Common myeloid progenitor, CD34-positive (primary cell): Measurements from ENCODE around the gene ZNF536.

Experiments
- CTCF ChIA-PET: fragments of 350-600 bp; sonication (Branson Sonifier 250); formaldehyde crosslinking; loops from one replicate; lab custom pipeline; 2021; ENCODE audit warnings: antibody characterized with exemption; lab: Charles Lee
- POLR2A ChIA-PET: fragments of 350-600 bp; sonication (Branson Sonifier 250); formaldehyde crosslinking; loops from one replicate; lab custom pipeline; 2021; ENCODE audit warnings: antibody characterized with exemption; lab: Charles Lee
- DNase-seq, 3 donors: peaks; one replicate each; pipeline versions ENCODE4 v3.0.0 to v3.0.0-alpha.2; 2013
- H3K27ac ChIP-seq, 2 experiments: 1 replicate in 1 of 2; 2 replicates in 1 of 2; pipeline ENCODE4 v1.7.0; 2013; ENCODE audit warnings: inconsistent platforms in 2 of 2, low read length in 2 of 2, mild to moderate bottlenecking in 2 of 2, low read depth in 1 of 2, moderate library complexity in 1 of 2; ENCODE audit not compliant: severe bottlenecking in 2 of 2, insufficient read depth in 1 of 2, poor library complexity in 1 of 2
- H3K27me3 ChIP-seq, 5 experiments: replicated peaks in 2 of 5; 1 replicate in 3 of 5; 2 replicates in 2 of 5; pipeline versions ENCODE4 v1.6.1 to v1.7.0; 2013; ENCODE audit warnings: low read length in 4 of 5, mild to moderate bottlenecking in 2 of 5, moderate library complexity in 2 of 5, inconsistent platforms in 1 of 5; ENCODE audit not compliant: insufficient read depth in 5 of 5, control insufficient read depth in 4 of 5
- H3K36me3 ChIP-seq, 4 experiments: 1 replicate in 2 of 4; 2 replicates in 2 of 4; pipeline versions ENCODE4 v1.6.1 to v1.7.0; 2013; ENCODE audit warnings: low read length in 3 of 4, control low read depth in 1 of 4, mild to moderate bottlenecking in 1 of 4; ENCODE audit not compliant: control insufficient read depth in 4 of 4, insufficient read depth in 4 of 4
- H3K4me1 ChIP-seq, 4 experiments: 1 replicate in 3 of 4; 2 replicates in 1 of 4; pipeline versions ENCODE4 v1.6.1 to v1.7.1; 2013; ENCODE audit warnings: low read length in 3 of 4, mild to moderate bottlenecking in 3 of 4, control low read depth in 1 of 4, inconsistent platforms in 1 of 4, moderate library complexity in 1 of 4; ENCODE audit not compliant: control insufficient read depth in 4 of 4, insufficient read depth in 4 of 4; ENCODE audit errors: control extremely low read depth in 1 of 4
- H3K4me3 ChIP-seq, 7 experiments: 1 replicate in 4 of 7; 2 replicates in 3 of 7; pipeline versions ENCODE4 v1.5.1 to v1.7.0; 2013; ENCODE audit warnings: mild to moderate bottlenecking in 7 of 7, low read length in 6 of 7, moderate library complexity in 6 of 7, inconsistent platforms in 2 of 7, low read depth in 2 of 7, control low read depth in 1 of 7; ENCODE audit not compliant: insufficient read depth in 4 of 7, control insufficient read depth in 1 of 7; ENCODE audit errors: extremely low read depth in 1 of 7
- H3K9me3 ChIP-seq, 5 experiments: 1 replicate in 4 of 5; 2 replicates in 1 of 5; pipeline versions ENCODE4 v1.6.1 to v1.7.1; 2013; ENCODE audit warnings: low read length in 4 of 5, mild to moderate bottlenecking in 2 of 5, inconsistent platforms in 1 of 5, low read depth in 1 of 5, moderate library complexity in 1 of 5; ENCODE audit not compliant: control insufficient read depth in 4 of 5, insufficient read depth in 2 of 5; ENCODE audit errors: control extremely low read depth in 1 of 5
- WGBS: methylation state at CpG from one replicate; pipeline ENCODE4 v1.1.5; 2013; ENCODE audit not compliant: insufficient coverage; 5-methylcytosine and 5-hydroxymethylcytosine counted together

The ZNF536 gene

GRCh38 chr19:30426864-30427263 is 54.7 kb downstream of the ZNF536 start:
- Histone ChIP-seq H3K9me3 (no peaks in the 10 kb centered on the region), H3K27me3 (peaks cover 0 to 5% (median 0%) of the 10 kb centered on the region in 5 experiments), H3K36me3 (no peaks in the 10 kb centered on the region), H3K27ac (no peak overlapping the region), H3K4me3 (no peak overlapping the region), H3K4me1 (no peaks in the 10 kb centered on the region)
- POLR2A ChIA-PET: no interaction called here
- DNase-seq: no peak
- CTCF ChIA-PET: no interaction called here

GRCh38 chr19:30428092-30428680 is 56.0 kb downstream of the ZNF536 start:
- H3K36me3 ChIP-seq: no peaks in the 10 kb centered on the region
- peaks cover 0 to 5% (median 0%) of the 10 kb centered on the region in 5 experiments for H3K27me3 ChIP-seq
- CTCF ChIA-PET: no interaction called here
- H3K4me3 ChIP-seq: no peak overlapping the region
- WGBS: 71% methylated on average over 3 of the region's 6 CpGs
- H3K27ac ChIP-seq: no peak overlapping the region
- DNase-seq: no peak
- H3K4me1 ChIP-seq: no peaks in the 10 kb centered on the region
- POLR2A ChIA-PET: no interaction called here
- H3K9me3 ChIP-seq: no peaks in the 10 kb centered on the region

- POLR2A ChIA-PET: no interaction called here
- no peak for DNase-seq
- CTCF ChIA-PET: no interaction called here
- Histone ChIP-seq H3K9me3 (no peaks in the 10 kb centered on the region), H3K36me3 (no peaks in the 10 kb centered on the region), H3K27ac (no peak overlapping the region), H3K27me3 (peaks cover 0 to 5% (median 0%) of the 10 kb centered on the region in 5 experiments), H3K4me3 (no peak overlapping the region), H3K4me1 (no peaks in the 10 kb centered on the region)
- WGBS: 100% methylated on average over 1 of the region's 3 CpGs
Measured at GRCh38 chr19:30428844-30429243, 56.7 kb downstream of the ZNF536 start.

- no peak for DNase-seq
Measured at GRCh38 chr19:30430206-30430734, 58.1 kb downstream of the ZNF536 start.

GRCh38 chr19:30431591-30431990 is 59.4 kb downstream of the ZNF536 start:
- CTCF ChIA-PET: no interaction called here
- DNase-seq: no peak
- no peak overlapping the region for H3K27ac ChIP-seq
- H3K4me1 ChIP-seq: no peaks in the 10 kb centered on the region
- H3K9me3 ChIP-seq: no peaks in the 10 kb centered on the region
- POLR2A ChIA-PET: no interaction called here
- H3K27me3 ChIP-seq: no peaks in the 10 kb centered on the region
- H3K36me3 ChIP-seq: no peaks in the 10 kb centered on the region
- 100% methylated on average over 5 of the region's 8 CpGs for WGBS
- no peak overlapping the region for H3K4me3 ChIP-seq

More at GRCh38 chr19:30430206-30430734, 58.1 kb downstream of the ZNF536 start:
- no peaks in the 10 kb centered on the region for H3K9me3 ChIP-seq
- no peaks in the 10 kb centered on the region for H3K36me3 ChIP-seq
- H3K27me3 ChIP-seq: peaks cover 0 to 1% (median 0%) of the 10 kb centered on the region in 5 experiments
- no peak overlapping the region for H3K27ac ChIP-seq
- H3K4me3 ChIP-seq: no peak overlapping the region
- WGBS: 100% methylated on average over 4 of the region's 6 CpGs
- no peaks in the 10 kb centered on the region for H3K4me1 ChIP-seq
- ChIA-PET CTCF (interaction anchor here (0.6 kb wide), 1 partner anchor 579 kb away, joined by 3 read pairs; no protein-coding TSS in a partner anchor), POLR2A (no interaction called here)

GRCh38 chr19:30434797-30435594 is 62.8 kb downstream of the ZNF536 start:
- POLR2A ChIA-PET: no interaction called here
- H3K9me3 ChIP-seq: no peaks in the 10 kb centered on the region
- H3K27ac ChIP-seq: no peak overlapping the region
- CTCF ChIA-PET: no interaction called here
- H3K4me3 ChIP-seq: no peak overlapping the region
- no peaks in the 10 kb centered on the region for H3K4me1 ChIP-seq
- no peak for DNase-seq
- H3K27me3 ChIP-seq: peaks cover 0 to 4% (median 0%) of the 10 kb centered on the region in 5 experiments
- no peaks in the 10 kb centered on the region for H3K36me3 ChIP-seq
- 96% methylated on average over 3 of the region's 4 CpGs for WGBS

- no CpG with 5 or more reads among the region's 2 CpGs for WGBS
Measured at GRCh38 chr19:30437869-30438268, 65.7 kb downstream of the ZNF536 start.

More at GRCh38 chr19:30437869-30438268, 65.7 kb downstream of the ZNF536 start:
- ChIA-PET POLR2A (no interaction called here), CTCF (no interaction called here)
- H3K4me3 ChIP-seq: no peak overlapping the region
- peaks cover 0 to 6% (median 0%) of the 10 kb centered on the region in 5 experiments for H3K27me3 ChIP-seq
- no peak for DNase-seq
- no peaks in the 10 kb centered on the region for H3K4me1 ChIP-seq
- no peak overlapping the region for H3K27ac ChIP-seq
- no peaks in the 10 kb centered on the region for H3K36me3 ChIP-seq
- H3K9me3 ChIP-seq: no peaks in the 10 kb centered on the region
